CD4-positive, alpha-beta T cell treated with Interleukin-4 for 1 hour (primary cell): ENCODE data around the gene HIVEP1.

ENCODE experiments used
- DNase-seq, 2 donors: peaks; one replicate each; pipeline ENCODE4 v3.0.0-alpha.2; 2020 to 2022

HIVEP1 gene

DNA sequence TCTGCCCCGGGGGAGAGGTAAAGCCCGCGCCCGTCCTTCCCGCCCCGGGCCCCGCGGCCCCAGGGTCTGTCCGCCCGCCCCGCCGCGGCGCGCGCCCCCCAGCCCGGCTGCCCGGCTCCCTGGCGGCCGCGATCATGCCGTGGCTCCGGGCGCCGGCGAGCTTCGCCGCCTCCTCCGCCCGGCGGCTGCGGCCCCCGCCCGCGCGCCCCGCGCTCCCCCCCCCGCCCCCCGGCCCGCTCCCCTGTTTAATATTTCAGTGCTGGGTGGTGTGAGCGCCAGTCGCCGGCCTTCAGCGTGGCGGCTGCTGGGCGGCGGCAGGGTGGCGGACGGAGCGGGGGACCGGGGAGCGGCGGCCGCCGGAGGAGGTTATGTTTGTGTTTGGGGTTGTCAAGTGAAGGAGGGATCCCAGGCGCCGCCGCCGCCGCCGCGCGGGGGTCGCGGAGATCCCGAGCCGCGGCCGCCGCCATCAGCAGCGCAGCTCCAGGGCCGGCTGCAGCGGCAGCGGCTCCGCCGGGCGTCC lies at the start of gene HIVEP1:
Gene HIVEP1, plus strand, starts transcription at position 275 of the 520 bp plus-strand sequence. CDS start 3,317 bp downstream, outside the sequence.
- peak in 1 of 2 donors; percentile 36 for DNase-seq

- DNase-seq = no peak
Observed at GRCh38 chr6:11963756-11964500, 48.2 kb upstream of the HIVEP1 start.

DNA sequence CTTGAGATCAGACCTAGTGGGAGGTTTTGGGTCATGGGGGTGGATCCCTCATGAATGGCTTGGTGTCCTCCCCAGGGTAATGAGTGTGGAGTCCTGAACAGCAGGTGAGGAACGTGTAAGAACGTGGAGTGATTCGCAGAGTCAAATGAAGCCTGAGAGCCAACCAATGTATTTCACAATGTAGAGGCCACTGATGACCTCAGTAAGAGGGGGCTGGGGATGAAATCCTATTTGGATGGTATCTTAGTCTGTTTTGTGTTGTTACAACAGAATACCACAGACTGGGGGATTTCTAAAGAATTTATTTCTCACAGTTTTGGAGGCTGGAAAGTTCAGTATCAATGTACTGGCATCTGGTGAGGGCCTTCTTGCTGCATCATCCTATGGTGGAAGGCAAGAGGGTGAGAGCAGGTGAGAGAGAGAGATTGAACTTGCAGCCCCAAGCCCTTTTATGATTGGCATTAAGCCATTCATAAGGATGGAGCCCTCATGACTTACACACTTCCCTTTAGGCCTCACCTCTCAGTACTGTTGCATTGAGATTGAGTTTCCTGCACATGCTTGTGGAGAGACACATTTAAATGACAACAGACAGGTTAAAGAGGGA lies 47.3 kb upstream of the HIVEP1 start:
- DNase-seq = no peak

- no peak for DNase-seq
Observed at GRCh38 chr6:11965499-11965898, 46.6 kb upstream of the HIVEP1 start.

- DNase-seq = no peak
Observed at GRCh38 chr6:11968241-11968806, 43.8 kb upstream of the HIVEP1 start.

DNA sequence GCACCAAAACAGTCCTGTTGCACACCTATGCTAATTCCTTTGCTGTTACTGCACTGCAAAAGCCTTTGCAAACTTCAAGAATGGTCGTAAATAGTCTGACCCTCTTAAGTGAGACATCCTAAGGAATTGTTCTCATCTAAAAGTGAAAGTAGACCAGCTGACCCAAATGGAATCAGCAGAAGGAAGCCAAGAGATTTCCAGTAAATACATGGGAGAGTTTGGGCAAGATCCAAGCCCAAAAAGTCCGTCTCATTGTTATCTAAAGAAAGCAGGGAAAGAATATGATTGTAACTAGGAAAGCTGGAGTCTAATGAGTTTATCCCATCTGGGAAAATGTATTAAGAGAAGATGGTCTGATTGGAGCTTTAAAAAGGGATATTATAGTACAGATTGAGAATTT lies 43.0 kb upstream of the HIVEP1 start:
- DNase-seq = no peak

GRCh38 chr6:11970114-11970513 lies 42.0 kb upstream of the HIVEP1 start:
- no peak for DNase-seq

- DNase-seq = no peak
Observed at GRCh38 chr6:11971154-11971553, 41.0 kb upstream of the HIVEP1 start.

DNA sequence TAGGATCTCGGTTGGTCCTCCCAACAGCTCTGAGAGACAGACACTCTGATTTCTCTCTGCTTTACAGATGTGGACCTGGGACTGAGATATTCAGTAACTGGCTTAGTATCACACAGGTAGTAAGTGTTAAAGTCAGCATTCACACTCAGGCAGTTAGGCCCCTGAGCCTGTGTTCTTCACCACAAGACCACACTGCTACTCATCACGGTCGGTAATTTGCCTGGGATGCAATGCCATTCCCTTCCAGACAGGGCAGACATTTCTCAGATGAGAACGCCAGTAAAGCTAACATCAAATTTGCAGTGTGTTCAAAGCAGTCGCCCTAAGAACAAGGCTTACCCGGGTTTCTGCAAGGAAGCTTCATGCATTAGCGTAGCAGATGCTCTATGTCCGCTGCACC lies 39.8 kb upstream of the HIVEP1 start:
- DNase-seq = no peak

DNA sequence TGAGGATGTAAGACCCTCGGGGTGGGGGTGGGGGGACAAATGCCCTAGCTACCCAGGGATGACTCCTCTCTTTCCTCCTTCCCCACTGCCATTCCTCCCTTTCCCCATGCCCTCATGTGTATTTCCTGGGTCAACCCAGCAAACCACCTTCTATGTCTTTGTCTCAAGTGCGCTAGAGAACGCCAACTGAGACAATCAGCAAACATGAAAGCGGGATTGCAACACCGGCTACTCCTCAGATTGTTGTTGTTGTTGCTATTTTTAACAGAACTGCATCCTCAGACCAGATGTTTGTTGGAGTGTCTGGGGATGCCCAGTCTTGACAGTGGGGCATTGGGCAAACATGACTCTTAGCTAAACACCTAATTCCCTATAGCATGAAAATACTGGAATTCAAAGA lies 39.3 kb upstream of the HIVEP1 start:
- no peak for DNase-seq

- DNase-seq = no peak
Observed at GRCh38 chr6:11973238-11973637, 38.9 kb upstream of the HIVEP1 start.

DNA sequence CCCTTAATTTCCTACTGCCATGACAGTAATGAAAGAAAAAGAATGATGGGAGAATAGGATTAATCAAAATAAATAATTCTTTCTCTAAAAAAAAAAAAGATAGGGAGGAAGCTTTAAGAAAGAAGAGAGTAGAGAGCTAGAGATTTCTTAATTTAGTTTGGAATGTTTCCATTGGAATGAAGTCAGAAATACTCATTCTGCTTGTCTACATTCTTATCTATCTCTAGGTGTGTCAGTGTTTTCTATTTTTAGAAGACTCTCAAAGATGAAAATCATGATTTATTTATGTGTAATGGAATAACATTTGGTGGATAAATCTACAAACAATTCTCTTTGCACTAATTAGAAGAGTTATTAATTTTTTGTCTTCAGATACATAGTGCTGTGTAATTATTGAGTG lies 38.0 kb upstream of the HIVEP1 start:
- DNase-seq = no peak

DNA sequence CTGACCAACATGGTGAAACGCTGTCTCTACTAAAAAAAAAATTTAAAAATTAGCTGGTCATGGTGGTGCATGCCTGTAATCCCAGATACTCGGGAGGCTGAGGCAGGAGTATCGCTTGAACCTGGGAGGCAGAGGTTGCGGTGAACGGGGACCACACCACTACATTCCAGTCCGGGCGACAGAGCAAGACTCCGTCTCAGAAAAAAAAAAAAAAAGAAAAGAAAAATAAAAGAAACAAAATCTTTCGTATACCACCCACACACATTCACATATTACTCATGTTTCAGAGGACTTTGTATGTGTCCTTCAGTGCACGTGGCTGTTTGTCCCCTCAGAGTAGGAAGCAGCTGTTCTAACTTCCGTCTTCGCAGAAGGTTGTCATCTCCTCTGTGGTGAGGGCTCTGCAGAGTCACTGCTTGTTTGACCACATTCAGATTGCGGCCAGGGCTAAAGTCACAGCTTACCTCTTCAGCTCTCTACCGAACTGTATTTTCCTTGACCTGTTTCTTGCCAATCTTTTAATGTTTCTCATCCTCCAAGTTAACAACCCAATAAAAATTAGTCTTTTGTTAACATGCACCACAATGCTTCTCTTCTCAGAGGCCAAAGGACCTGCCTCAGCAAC lies 36.6 kb upstream of the HIVEP1 start:
- peak; percentile 35 to 77 for DNase-seq

GRCh38 chr6:11976489-11976888 lies 35.6 kb upstream of the HIVEP1 start:
- DNase-seq = no peak

GRCh38 chr6:11977193-11977592 lies 34.9 kb upstream of the HIVEP1 start:
- no peak for DNase-seq

- no peak for DNase-seq
Observed at GRCh38 chr6:11977738-11978137, 34.4 kb upstream of the HIVEP1 start.

- peak in 1 of 2 donors; percentile 3 for DNase-seq
Observed at GRCh38 chr6:11978169-11978987, 33.7 kb upstream of the HIVEP1 start.

DNA sequence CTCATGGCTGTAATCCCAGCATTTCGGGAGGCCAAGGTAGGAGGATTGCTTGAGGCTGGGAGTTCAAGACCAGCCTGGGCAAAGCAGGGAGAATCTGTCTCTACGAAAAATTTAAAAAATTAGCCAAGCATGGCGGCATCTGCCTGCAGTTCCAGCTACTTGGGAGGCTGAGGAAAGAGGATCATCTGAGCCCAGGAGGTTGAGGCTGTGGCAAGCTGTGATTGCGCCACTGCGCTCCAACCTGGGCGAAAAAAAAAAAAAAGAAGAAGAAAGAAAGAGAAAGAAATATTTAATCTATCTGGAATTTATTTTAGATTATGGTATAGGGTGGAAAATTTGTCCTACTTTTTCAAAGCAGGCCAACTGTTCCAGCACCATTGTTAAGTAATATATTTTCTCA lies 32.2 kb upstream of the HIVEP1 start:
- no peak for DNase-seq

- no peak for DNase-seq
Observed at GRCh38 chr6:11983306-11983705, 28.8 kb upstream of the HIVEP1 start.

- DNase-seq = no peak
Observed at GRCh38 chr6:11987386-11987785, 24.7 kb upstream of the HIVEP1 start.

DNA sequence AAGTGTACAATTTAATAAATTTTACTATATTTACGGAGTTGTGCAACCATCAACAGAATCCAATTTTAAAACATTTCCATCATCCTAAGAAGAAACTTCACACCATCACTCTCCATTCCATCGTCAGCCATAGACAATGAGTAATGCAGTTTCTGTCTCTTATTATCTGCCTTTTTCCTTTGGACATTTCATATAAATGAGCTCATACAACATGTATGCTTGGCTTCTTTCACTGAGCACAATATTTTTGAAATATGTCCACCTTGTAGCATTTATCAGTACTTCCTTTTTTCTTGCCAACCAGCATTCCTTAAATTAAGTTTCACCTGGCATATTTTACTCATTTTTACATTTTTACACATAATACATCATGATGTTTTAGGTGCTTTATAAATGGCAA lies 22.7 kb upstream of the HIVEP1 start:
- DNase-seq = no peak

DNA sequence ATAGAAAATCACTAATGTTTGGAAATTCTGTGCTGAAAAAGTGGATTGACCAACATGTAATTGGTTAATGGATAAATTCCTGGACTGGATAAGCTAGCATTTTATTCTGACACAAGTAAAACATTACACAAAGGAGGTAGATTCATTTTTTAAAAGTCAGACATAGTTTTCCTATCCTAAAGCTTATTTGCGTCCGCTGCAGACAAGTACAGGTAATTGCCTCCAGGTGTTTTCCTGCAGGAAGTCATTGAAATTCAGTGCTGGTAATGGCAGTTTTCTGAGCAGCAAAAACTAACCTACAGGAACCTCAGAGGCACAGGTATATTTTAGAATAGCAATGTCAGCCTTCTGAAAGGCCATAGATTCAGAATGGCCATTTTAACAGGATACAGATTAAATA lies 20.0 kb upstream of the HIVEP1 start:
- no peak for DNase-seq
